ENCODE data around the gene DIP2B. TPM values are rescaled to one million over a fixed set of nuclear protein-coding genes. Genes with fewer than 3 reads are reported as not detected.

Gene DIP2B
- total RNA-seq, 1 experiment from 2014 or later: 20.0 TPM

GRCh38 chr12:50483488-50483887 lies 21.3 kb upstream of the DIP2B start:
- Histone ChIP-seq H4K91ac (ENCODE audit: insufficient read length, low read depth, low read length) (no peak overlapping the region), H3K56ac (ENCODE audit: insufficient read length, low read depth, low read length) (no peak overlapping the region), H3K9me3 (ENCODE audit: control insufficient read depth, low read depth, low read length) (no peaks in the 10 kb centered on the region), H3K4me1 (ENCODE audit: insufficient read depth, low read length) (no peaks in the 10 kb centered on the region; the same call in 1 of the 2 replicates), H2BK5ac (ENCODE audit: insufficient read length, low read length) (no peak overlapping the region), H3K79me1 (ENCODE audit: insufficient read depth, low read depth, low read length, poor library complexity, severe bottlenecking) (no peaks in the 10 kb centered on the region), H3K23me2 (ENCODE audit: insufficient read length, low read depth, low read length, poor library complexity, severe bottlenecking) (no peaks in the 10 kb centered on the region), H2BK20ac (ENCODE audit: low read depth, low read length, poor library complexity, severe bottlenecking) (no peak overlapping the region), H3K23ac (ENCODE audit: insufficient read length, low read depth, low read length) (no peak overlapping the region), H2BK12ac (ENCODE audit: insufficient read length, low read depth, low read length) (no peak overlapping the region), H4K20me1 (ENCODE audit: control insufficient read depth, insufficient read depth, insufficient read length) (no peaks in the 10 kb centered on the region), H2BK120ac (ENCODE audit: low read depth, low read length, poor library complexity, severe bottlenecking) (no peak overlapping the region), H2BK15ac (ENCODE audit: low read depth, low read length) (no peak overlapping the region), H3K79me2 (ENCODE audit: insufficient read depth, low read length) (no peaks in the 10 kb centered on the region), H3K4me2 (ENCODE audit: insufficient read depth, insufficient read length, low read length) (no peak overlapping the region), H4K8ac (replicated peaks; ENCODE audit: insufficient read length, low read depth, low read length) (no peak overlapping the region), H3K9ac (ENCODE audit: extremely low read depth, insufficient read length, low read length) (no peak overlapping the region), H3K27me3 (ENCODE audit: insufficient read depth, low read length) (no peaks in the 10 kb centered on the region), H2AK5ac (ENCODE audit: insufficient read length, low read length) (no peak overlapping the region), H3K14ac (ENCODE audit: insufficient read depth, low read length) (no peak overlapping the region), H3K27ac (ENCODE audit: insufficient read length, low read depth, low read length) (no peak overlapping the region), H4K5ac (ENCODE audit: insufficient read length, low read depth, low read length) (no peak overlapping the region), H3K18ac (ENCODE audit: insufficient read length, low read depth, low read length) (no peak overlapping the region), H3T11ph (ENCODE audit: low read length) (no peak overlapping the region), H3K4ac (ENCODE audit: low read depth, low read length) (no peak overlapping the region), H2AFZ (ENCODE audit: low read length) (no peak overlapping the region)
- Mint-ChIP-seq H3K9me3 (no peaks in the 10 kb centered on the region), H3K36me3 (ENCODE audit: insufficient read depth in 1 of 3, low read depth in 3 of 3) (peaks cover 0 to 2% (median 0%) of the 10 kb centered on the region in 3 experiments; a peak in 3 of 7 replicates), H3K4me1 (peaks cover 7% of the 10 kb centered on the region in 2 experiments), H3K4me3 (no peak overlapping the region), H3K27me3 (ENCODE audit: low read depth) (no peaks in the 10 kb centered on the region), H3K27ac (no peak overlapping the region)
- TF ChIP-seq, protein P1, sequence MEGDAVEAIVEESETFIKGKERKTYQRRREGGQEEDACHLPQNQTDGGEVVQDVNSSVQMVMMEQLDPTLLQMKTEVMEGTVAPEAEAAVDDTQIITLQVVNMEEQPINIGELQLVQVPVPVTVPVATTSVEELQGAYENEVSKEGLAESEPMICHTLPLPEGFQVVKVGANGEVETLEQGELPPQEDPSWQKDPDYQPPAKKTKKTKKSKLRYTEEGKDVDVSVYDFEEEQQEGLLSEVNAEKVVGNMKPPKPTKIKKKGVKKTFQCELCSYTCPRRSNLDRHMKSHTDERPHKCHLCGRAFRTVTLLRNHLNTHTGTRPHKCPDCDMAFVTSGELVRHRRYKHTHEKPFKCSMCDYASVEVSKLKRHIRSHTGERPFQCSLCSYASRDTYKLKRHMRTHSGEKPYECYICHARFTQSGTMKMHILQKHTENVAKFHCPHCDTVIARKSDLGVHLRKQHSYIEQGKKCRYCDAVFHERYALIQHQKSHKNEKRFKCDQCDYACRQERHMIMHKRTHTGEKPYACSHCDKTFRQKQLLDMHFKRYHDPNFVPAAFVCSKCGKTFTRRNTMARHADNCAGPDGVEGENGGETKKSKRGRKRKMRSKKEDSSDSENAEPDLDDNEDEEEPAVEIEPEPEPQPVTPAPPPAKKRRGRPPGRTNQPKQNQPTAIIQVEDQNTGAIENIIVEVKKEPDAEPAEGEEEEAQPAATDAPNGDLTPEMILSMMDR (conservative IDR thresholded peaks at IDR 0.05): no peak
- WGBS (ENCODE audit: extremely low coverage, insufficient read length, low lambda C conversion rate): no CpG with 5 or more reads among the region's 1 CpG
- no peak for DNase-seq

Measured in H9 (cell line).